Calu3 (cell line): ENCODE data around the gene COL4A4. TPM values are rescaled to one million over a fixed set of nuclear protein-coding genes. Genes with fewer than 3 reads are reported as not detected.

Experiments used
- BruUV-seq: library from RNA; stranded (reverse); fragments of 400-500 nt; replicated peaks from 2 replicates; lab custom pipeline; 2021; lab: Mats Ljungman, UMichigan
- CTCF ChIA-PET: fragments of 300-600 bp; sonication (Branson Sonifier 250); formaldehyde crosslinking; loops from one replicate; lab custom pipeline; 2022; ENCODE audit warnings: antibody characterized with exemption; lab: Charles Lee
- DNase-seq: peaks from one replicate; pipeline ENCODE4 v3.0.0; 2022
- H3K27ac Mint-ChIP-seq: one replicate; pipeline ENCODE4 v1.8.0; 2022; ENCODE audit warnings: mixed read lengths; ENCODE audit not compliant: unreplicated experiment
- H3K27me3 Mint-ChIP-seq: one replicate; pipeline ENCODE4 v1.8.0; 2022; ENCODE audit warnings: mixed read lengths; ENCODE audit not compliant: unreplicated experiment
- H3K36me3 Mint-ChIP-seq: one replicate; pipeline ENCODE4 v1.8.0; 2022; ENCODE audit warnings: mild to moderate bottlenecking, moderate library complexity, mixed read lengths; ENCODE audit not compliant: insufficient read depth, unreplicated experiment
- H3K4me1 Mint-ChIP-seq: one replicate; pipeline ENCODE4 v1.8.0; 2022; ENCODE audit warnings: mild to moderate bottlenecking, low read depth, mixed read lengths; ENCODE audit not compliant: unreplicated experiment
- H3K4me3 Mint-ChIP-seq: one replicate; pipeline ENCODE4 v1.8.0; 2022; ENCODE audit warnings: mild to moderate bottlenecking, low read depth, moderate library complexity, mixed read lengths; ENCODE audit not compliant: unreplicated experiment
- H3K9me3 Mint-ChIP-seq: one replicate; pipeline ENCODE4 v1.8.0; 2022; ENCODE audit warnings: low read depth, mixed read lengths; ENCODE audit not compliant: unreplicated experiment
- intact Hi-C: fragments of 100-400 bp; cut with micrococcal nuclease; formaldehyde crosslinking; loops from one replicate; pipeline ENCODE4 v1.10.0; 2022; ENCODE audit not compliant: unreplicated experiment
- total RNA-seq: library from RNA; stranded (reverse); gene quantifications from 2 replicates; pipeline ENCODE4 v1.2.3, GENCODE V29; 2022
- TF ChIP-seq, protein P1 (sequence below): fragments of 200-600 bp; IDR thresholded peaks from one replicate; pipeline ENCODE4 v1.8.0; 2022; ENCODE audit warnings: antibody characterized with exemption; ENCODE audit not compliant: unreplicated experiment

The COL4A4 gene
- total RNA-seq, 1 experiment from 2014 or later, result 17.2 TPM

DNA sequence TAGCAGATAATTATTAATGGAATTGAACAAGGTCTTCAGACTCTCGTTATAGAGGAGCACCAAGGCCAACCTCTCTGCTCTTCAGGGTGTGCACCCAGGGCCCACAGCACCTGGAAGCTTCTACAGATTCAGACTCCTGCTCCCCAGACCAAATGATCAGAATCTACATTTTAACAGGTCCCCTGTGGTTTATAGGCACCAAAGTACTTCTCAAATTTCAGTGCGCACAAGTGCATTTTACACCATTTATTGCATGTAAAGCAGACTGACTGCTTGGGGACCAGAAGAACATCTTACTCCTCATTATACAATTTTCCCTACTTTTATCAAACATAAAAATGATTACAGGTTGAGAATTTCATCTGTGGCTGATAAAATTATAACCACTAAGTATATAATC lies 163.9 kb downstream of the COL4A4 start:
- no peaks in the 10 kb centered on the region for H3K4me1 Mint-ChIP-seq
- no peak for DNase-seq

DNA sequence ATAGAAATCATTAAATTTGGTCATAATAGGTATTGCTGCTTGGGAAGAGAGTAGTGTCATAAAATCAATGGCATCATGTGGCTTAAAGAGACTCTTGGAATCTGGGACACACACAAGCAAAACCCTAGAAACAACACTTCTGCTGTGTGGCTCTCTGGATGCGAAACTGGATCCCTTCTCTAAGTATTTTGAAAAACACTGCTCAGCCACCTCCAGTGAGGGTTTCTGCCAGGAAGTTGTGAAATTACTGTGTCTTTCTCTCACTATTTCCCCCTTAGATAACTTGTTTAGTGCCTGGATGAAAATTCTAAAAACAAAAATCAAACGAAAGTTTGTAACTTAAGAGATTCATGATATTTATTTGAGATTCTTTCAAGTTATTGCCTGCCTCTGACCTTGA lies 164.3 kb downstream of the COL4A4 start:
- H3K36me3 Mint-ChIP-seq, result no peaks in the 10 kb centered on the region
- TF ChIP-seq, protein P1, sequence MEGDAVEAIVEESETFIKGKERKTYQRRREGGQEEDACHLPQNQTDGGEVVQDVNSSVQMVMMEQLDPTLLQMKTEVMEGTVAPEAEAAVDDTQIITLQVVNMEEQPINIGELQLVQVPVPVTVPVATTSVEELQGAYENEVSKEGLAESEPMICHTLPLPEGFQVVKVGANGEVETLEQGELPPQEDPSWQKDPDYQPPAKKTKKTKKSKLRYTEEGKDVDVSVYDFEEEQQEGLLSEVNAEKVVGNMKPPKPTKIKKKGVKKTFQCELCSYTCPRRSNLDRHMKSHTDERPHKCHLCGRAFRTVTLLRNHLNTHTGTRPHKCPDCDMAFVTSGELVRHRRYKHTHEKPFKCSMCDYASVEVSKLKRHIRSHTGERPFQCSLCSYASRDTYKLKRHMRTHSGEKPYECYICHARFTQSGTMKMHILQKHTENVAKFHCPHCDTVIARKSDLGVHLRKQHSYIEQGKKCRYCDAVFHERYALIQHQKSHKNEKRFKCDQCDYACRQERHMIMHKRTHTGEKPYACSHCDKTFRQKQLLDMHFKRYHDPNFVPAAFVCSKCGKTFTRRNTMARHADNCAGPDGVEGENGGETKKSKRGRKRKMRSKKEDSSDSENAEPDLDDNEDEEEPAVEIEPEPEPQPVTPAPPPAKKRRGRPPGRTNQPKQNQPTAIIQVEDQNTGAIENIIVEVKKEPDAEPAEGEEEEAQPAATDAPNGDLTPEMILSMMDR, result no peak
- CTCF ChIA-PET, result interaction anchor here (0.5 kb wide), 1 partner anchor 9 kb away, joined by 3 read pairs; no protein-coding TSS in a partner anchor
- intact Hi-C loops, result no loop called here
- H3K9me3 Mint-ChIP-seq, result no peaks in the 10 kb centered on the region
- H3K27ac Mint-ChIP-seq, result no peak overlapping the region
- no TSS peak for BruUV-seq
- H3K27me3 Mint-ChIP-seq, result no peaks in the 10 kb centered on the region
- H3K4me3 Mint-ChIP-seq, result no peak overlapping the region
- DNase-seq, result no peak
- H3K4me1 Mint-ChIP-seq, result no peaks in the 10 kb centered on the region

More for the DNA sequence above, 163.9 kb downstream of the COL4A4 start:
- TF ChIP-seq, protein P1, result no peak
- intact Hi-C loops, result no loop called here
- H3K4me3 Mint-ChIP-seq, result no peak overlapping the region
- no peaks in the 10 kb centered on the region for H3K36me3 Mint-ChIP-seq
- no TSS peak for BruUV-seq
- CTCF ChIA-PET, result no interaction called here
- H3K9me3 Mint-ChIP-seq, result no peaks in the 10 kb centered on the region
- no peaks in the 10 kb centered on the region for H3K27me3 Mint-ChIP-seq
- H3K27ac Mint-ChIP-seq, result no peak overlapping the region

DNA sequence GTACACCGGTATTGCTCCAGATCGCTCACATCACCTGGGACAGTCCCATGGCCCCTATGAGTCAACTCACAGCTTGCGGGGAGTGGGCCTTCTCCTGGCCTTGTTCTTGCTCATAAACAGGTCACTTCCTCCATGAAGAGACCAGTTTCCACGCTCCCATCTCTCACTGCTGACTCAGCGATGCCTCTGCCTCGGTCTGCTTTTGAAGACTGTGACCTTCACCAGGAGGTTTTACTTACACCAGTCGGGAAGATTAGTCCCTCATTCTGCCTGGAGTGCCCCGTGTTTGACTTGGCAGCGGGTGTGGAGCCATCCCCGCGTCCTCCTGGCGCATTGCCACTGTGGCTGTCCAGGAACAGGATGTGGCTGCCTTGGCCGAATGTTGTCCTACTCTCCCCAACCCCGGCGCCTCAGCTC lies 168.4 kb downstream of the COL4A4 start:
- H3K9me3 Mint-ChIP-seq, result no peaks in the 10 kb centered on the region
- intact Hi-C loops, result no loop called here
- H3K36me3 Mint-ChIP-seq, result no peaks in the 10 kb centered on the region
- no peak overlapping the region for H3K4me3 Mint-ChIP-seq
- BruUV-seq, result no TSS peak
- H3K27ac Mint-ChIP-seq, result no peak overlapping the region
- H3K27me3 Mint-ChIP-seq, result no peaks in the 10 kb centered on the region
- no peaks in the 10 kb centered on the region for H3K4me1 Mint-ChIP-seq
- DNase-seq, result no peak
- TF ChIP-seq, protein P1, result no peak
- CTCF ChIA-PET, result no interaction called here

DNA sequence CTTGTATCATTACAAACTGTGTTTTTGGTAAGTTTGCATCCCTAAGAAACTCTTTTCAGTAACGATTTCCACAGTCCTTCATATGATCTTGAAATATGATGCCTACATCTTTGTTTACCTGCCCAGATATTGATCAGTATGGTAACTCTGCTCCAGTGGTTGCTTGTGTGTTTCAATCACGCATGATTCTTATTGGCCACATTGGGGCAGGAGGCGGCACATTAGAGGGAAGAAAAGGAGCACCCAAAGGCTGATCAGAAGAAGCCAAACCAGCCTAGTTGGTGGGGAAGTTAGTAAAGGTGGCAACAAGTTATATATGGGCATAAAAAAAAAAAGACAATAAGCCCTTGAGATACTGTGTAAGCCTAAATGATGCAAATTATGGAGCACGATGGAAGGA lies 169.2 kb downstream of the COL4A4 start:
- DNase-seq, result no peak
- intact Hi-C loops, result no loop called here
- no peaks in the 10 kb centered on the region for H3K4me1 Mint-ChIP-seq
- H3K4me3 Mint-ChIP-seq, result no peak overlapping the region
- CTCF ChIA-PET, result no interaction called here
- BruUV-seq, result no TSS peak
- no peaks in the 10 kb centered on the region for H3K27me3 Mint-ChIP-seq
- no peak overlapping the region for H3K27ac Mint-ChIP-seq
- TF ChIP-seq, protein P1, result no peak
- no peaks in the 10 kb centered on the region for H3K36me3 Mint-ChIP-seq
- H3K9me3 Mint-ChIP-seq, result no peaks in the 10 kb centered on the region
